Measurements from ENCODE around the gene SPSB2.

Gene SPSB2

GRCh38 chr12:6829536-6830220, 43.4 kb downstream of the SPSB2 start:
- DNase-seq: no peak

GRCh38 chr12:6828781-6829535, 44.1 kb downstream of the SPSB2 start:
- DNase-seq: no peak

GRCh38 chr12:6827982-6828780, 44.9 kb downstream of the SPSB2 start, which contains the start of gene P3H3:
P3H3 (plus strand) TSS chr12:6828407; CDS start chr12:6828441, 34 bp downstream.
- DNase-seq: no peak

- peak; percentile 37 for DNase-seq
Measured at GRCh38 chr12:6827437-6827911, 45.6 kb downstream of the SPSB2 start.

GRCh38 chr12:6826734-6827436, 46.2 kb downstream of the SPSB2 start:
- no peak for DNase-seq

GRCh38 chr12:6826125-6826733, 46.9 kb downstream of the SPSB2 start:
- DNase-seq: no peak

- peak; percentile 65 for DNase-seq
Measured at GRCh38 chr12:6825398-6826124, 47.5 kb downstream of the SPSB2 start.

GRCh38 chr12:6824901-6825381, 48.2 kb downstream of the SPSB2 start:
- no peak for DNase-seq

GRCh38 chr12:6824085-6824775, 48.9 kb downstream of the SPSB2 start:
- no peak for DNase-seq

- DNase-seq: no peak
Measured at GRCh38 chr12:6823182-6824084, 49.7 kb downstream of the SPSB2 start.

GRCh38 chr12:6822426-6823135, 50.5 kb downstream of the SPSB2 start:
- no peak for DNase-seq

GRCh38 chr12:6821591-6822425, 51.3 kb downstream of the SPSB2 start, which contains the start of gene GPR162:
GPR162 (plus strand) TSS chr12:6821821; CDS start chr12:6823899, 2,078 bp downstream.
- no peak for DNase-seq
